ENCODE measurements around the gene ZNF536. TPM values are rescaled to one million over a fixed set of nuclear protein-coding genes. Genes with fewer than 3 reads are reported as not detected.

Gene ZNF536
- total and polyA plus RNA-seq, 2 of the 4 experiments (the other 2 are of a cell fraction), result not detected

GRCh38 chr19:30565636-30566035 lies 193.5 kb downstream of the ZNF536 start:
- Histone ChIP-seq H2AFZ (replicated peaks; ENCODE audit: low read length, poor library complexity) (no peak overlapping the region), H4K20me1 (ENCODE audit: insufficient read depth, low read length) (no peaks in the 10 kb centered on the region), H2BK15ac (ENCODE audit: low read depth, low read length) (no peak overlapping the region), H3K14ac (replicated peaks; ENCODE audit: low read depth, low read length) (no peak overlapping the region), H4K91ac (ENCODE audit: insufficient read depth, low read depth, low read length) (no peak overlapping the region), H3K9ac (ENCODE audit: low read depth, low read length) (no peak overlapping the region), H3K27me3 (ENCODE audit: control insufficient read depth, insufficient read depth, low read length) (no peaks in the 10 kb centered on the region), H3K4me3 (ENCODE audit: insufficient read depth, low read depth, low read length) (no peak overlapping the region), H3K4me1 (ENCODE audit: control insufficient read depth, insufficient read depth, low read length) (no peaks in the 10 kb centered on the region), H3K18ac (ENCODE audit: low read depth, low read length) (no peak overlapping the region), H2AK5ac (ENCODE audit: low read depth, low read length) (no peak overlapping the region), H2BK120ac (ENCODE audit: low read depth, low read length) (no peak overlapping the region), H2AK9ac (replicated peaks; ENCODE audit: low read depth, low read length, poor library complexity) (no peak overlapping the region), H3K4me2 (ENCODE audit: low read depth, low read length) (no peak overlapping the region), H3K9me1 (ENCODE audit: insufficient read depth, low read length) (no peaks in the 10 kb centered on the region), H3K56ac (ENCODE audit: extremely low read depth, insufficient read depth, low read length) (no peak overlapping the region), H3K4ac (ENCODE audit: low read depth, low read length) (no peak overlapping the region), H3K27ac (ENCODE audit: insufficient read depth, low read length) (no peak overlapping the region), H3K9me3 (ENCODE audit: control insufficient read depth, insufficient read depth, low read length) (peaks cover 29% of the 10 kb centered on the region; the same call in 1 of the 2 replicates), H4K8ac (ENCODE audit: low read depth in 2 of 2, low read length in 2 of 2) (no peak overlapping the region), H3K36me3 (ENCODE audit: control insufficient read depth, insufficient read depth, low read length) (no peaks in the 10 kb centered on the region), H3K79me1 (ENCODE audit: low read depth in 1 of 2, low read length in 2 of 2) (no peaks in the 10 kb centered on the region), H4K5ac (ENCODE audit: low read depth, low read length) (no peak overlapping the region), H3K23ac (ENCODE audit: low read depth, low read length) (no peak overlapping the region), H2BK5ac (ENCODE audit: low read depth, low read length, poor library complexity, severe bottlenecking) (no peak overlapping the region), H2BK20ac (ENCODE audit: low read depth, low read length) (no peak overlapping the region)
- CTCF ChIA-PET, result no interaction called here
- ATAC-seq (ENCODE audit: low read depth), result no peak
- no CpG with 5 or more reads among the region's 5 CpGs for WGBS, 2 experiments (ENCODE audit: extremely low coverage in 2 of 2, insufficient read length in 1 of 2)
- TF ChIP-seq MAZ (IDR thresholded peaks at IDR 0.05; ENCODE audit: borderline replicate concordance, low read depth, low read length) (no peak), RAD21 (IDR thresholded peaks at IDR 0.05; ENCODE audit: low read length) (no peak), RCOR1 (IDR thresholded peaks at IDR 0.05; ENCODE audit: insufficient replicate concordance, low read length) (no peak), CHD1 (IDR thresholded peaks at IDR 0.05; ENCODE audit: low read depth, low read length) (no peak), RFX5 (IDR thresholded peaks at IDR 0.05; ENCODE audit: low read depth, low read length) (no peak), BHLHE40 (IDR thresholded peaks at IDR 0.05; ENCODE audit: low read depth, low read length) (no peak), FOS (IDR thresholded peaks at IDR 0.05; ENCODE audit: low read depth, low read length) (no peak), MXI1 (IDR thresholded peaks at IDR 0.05; ENCODE audit: borderline replicate concordance, low read depth, low read length) (no peak), MAFK (IDR thresholded peaks at IDR 0.05; ENCODE audit: low read depth, low read length) (no peak), CTCF (conservative IDR thresholded peaks at IDR 0.05; ENCODE audit: low read depth, low read length) (no peak), SMC3 (IDR thresholded peaks at IDR 0.05; ENCODE audit: low read depth, low read length) (no peak), ELK1 (IDR thresholded peaks at IDR 0.05; ENCODE audit: borderline replicate concordance, low read depth, low read length) (no peak), NFE2L2 (IDR thresholded peaks at IDR 0.05; ENCODE audit: low read depth, low read length) (no peak), POLR2A (IDR thresholded peaks at IDR 0.05; ENCODE audit: low read depth, low read length) (no peak), CEBPB (IDR thresholded peaks at IDR 0.05; ENCODE audit: low read depth, low read length) (no peak)
- TF ChIP-seq, protein P1, sequence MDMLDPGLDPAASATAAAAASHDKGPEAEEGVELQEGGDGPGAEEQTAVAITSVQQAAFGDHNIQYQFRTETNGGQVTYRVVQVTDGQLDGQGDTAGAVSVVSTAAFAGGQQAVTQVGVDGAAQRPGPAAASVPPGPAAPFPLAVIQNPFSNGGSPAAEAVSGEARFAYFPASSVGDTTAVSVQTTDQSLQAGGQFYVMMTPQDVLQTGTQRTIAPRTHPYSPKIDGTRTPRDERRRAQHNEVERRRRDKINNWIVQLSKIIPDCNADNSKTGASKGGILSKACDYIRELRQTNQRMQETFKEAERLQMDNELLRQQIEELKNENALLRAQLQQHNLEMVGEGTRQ (IDR thresholded peaks at IDR 0.05; ENCODE audit: low read depth, low read length), result no peak
- no peak for DNase-seq
- dilution Hi-C loops (cut with HindIII; ENCODE audit: low sequenced_read_pairs, unreplicated experiment) (no loop called here), in situ Hi-C loops (cut with MboI; ENCODE audit: low sequenced_read_pairs) (no loop called here), intact Hi-C loops (cut with micrococcal nuclease) (no loop called here)
- POLR2A ChIA-PET (ENCODE audit: unreplicated experiment), result no interaction called here
- BruUV-seq (replicated peaks), result no TSS peak

Data from IMR-90 (cell line).